Testis (tissue), 2 donors: ENCODE results near the gene SLC8B1.

ENCODE experiments used
- CTCF ChIP-seq, 3 experiments: fragments of 450-650 bp in 2 of 3; fragments of 200-600 bp in 1 of 3; sonication (generic) in 1 of 3; IDR thresholded peaks; one replicate each; pipeline ENCODE4 v1.5.1; 2016 to 2019; ENCODE audit warnings: antibody characterized with exemption in 3 of 3, mild to moderate bottlenecking in 2 of 3, moderate library complexity in 1 of 3
- POLR2A ChIP-seq: fragments of 450-650 bp; IDR thresholded peaks from one replicate; pipeline ENCODE4 v1.6.1; 2017; ENCODE audit warnings: antibody characterized with exemption, mild to moderate bottlenecking, moderate library complexity

- TF ChIP-seq CTCF (IDR thresholded peaks at IDR 0.05) = no peak
- no peak for TF ChIP-seq POLR2A
Measured at GRCh38 chr12:113257564-113257963, 77.3 kb downstream of the SLC8B1 start.
